ENCODE results near the gene CDC25A. TPM values are rescaled to one million over a fixed set of nuclear protein-coding genes. Genes with fewer than 3 reads are reported as not detected.

Gene CDC25A
- total and polyA plus RNA-seq, 2 of the 13 experiments (the other 11 are each of a cell fraction or from before 2014, with no cell fraction given): 7.9 to 45.4 TPM

- TF ChIP-seq, protein P1, sequence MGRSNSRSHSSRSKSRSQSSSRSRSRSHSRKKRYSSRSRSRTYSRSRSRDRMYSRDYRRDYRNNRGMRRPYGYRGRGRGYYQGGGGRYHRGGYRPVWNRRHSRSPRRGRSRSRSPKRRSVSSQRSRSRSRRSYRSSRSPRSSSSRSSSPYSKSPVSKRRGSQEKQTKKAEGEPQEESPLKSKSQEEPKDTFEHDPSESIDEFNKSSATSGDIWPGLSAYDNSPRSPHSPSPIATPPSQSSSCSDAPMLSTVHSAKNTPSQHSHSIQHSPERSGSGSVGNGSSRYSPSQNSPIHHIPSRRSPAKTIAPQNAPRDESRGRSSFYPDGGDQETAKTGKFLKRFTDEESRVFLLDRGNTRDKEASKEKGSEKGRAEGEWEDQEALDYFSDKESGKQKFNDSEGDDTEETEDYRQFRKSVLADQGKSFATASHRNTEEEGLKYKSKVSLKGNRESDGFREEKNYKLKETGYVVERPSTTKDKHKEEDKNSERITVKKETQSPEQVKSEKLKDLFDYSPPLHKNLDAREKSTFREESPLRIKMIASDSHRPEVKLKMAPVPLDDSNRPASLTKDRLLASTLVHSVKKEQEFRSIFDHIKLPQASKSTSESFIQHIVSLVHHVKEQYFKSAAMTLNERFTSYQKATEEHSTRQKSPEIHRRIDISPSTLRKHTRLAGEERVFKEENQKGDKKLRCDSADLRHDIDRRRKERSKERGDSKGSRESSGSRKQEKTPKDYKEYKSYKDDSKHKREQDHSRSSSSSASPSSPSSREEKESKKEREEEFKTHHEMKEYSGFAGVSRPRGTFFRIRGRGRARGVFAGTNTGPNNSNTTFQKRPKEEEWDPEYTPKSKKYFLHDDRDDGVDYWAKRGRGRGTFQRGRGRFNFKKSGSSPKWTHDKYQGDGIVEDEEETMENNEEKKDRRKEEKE (IDR thresholded peaks at IDR 0.05): no peak
- TF ChIP-seq SPEN (CRISPR knock-in tag; IDR thresholded peaks at IDR 0.05; ENCODE audit: low read depth) (no peak), FOSL2 (CRISPR knock-in tag; IDR thresholded peaks at IDR 0.05) (peak; percentile 25; the same call in 1 of the 2 replicates), U2AF1 (optimal IDR thresholded peaks at IDR 0.05; ENCODE audit: low read depth, low read length) (no peak), THAP11 (CRISPR knock-in tag; IDR thresholded peaks at IDR 0.05) (0 out of 2 replicates have a peak, but pooled peaks have one; percentile 37), ZNF337 (CRISPR knock-in tag; IDR thresholded peaks at IDR 0.05; ENCODE audit: borderline replicate concordance, low read depth) (no peak), ZNF703 (CRISPR knock-in tag; IDR thresholded peaks at IDR 0.05; ENCODE audit: borderline replicate concordance) (no peak), ZNF605 (CRISPR knock-in tag; IDR thresholded peaks at IDR 0.05) (no peak), NCOA2 (CRISPR knock-in tag; IDR thresholded peaks at IDR 0.05) (no peak), ATF4 (CRISPR knock-in tag; IDR thresholded peaks at IDR 0.05) (peak in 1 of 2 experiments; percentile 67; a peak in 2 of 4 replicates), ZNF414 (CRISPR knock-in tag; IDR thresholded peaks at IDR 0.05) (no peak)
- TF ChIP-seq, protein P2, sequence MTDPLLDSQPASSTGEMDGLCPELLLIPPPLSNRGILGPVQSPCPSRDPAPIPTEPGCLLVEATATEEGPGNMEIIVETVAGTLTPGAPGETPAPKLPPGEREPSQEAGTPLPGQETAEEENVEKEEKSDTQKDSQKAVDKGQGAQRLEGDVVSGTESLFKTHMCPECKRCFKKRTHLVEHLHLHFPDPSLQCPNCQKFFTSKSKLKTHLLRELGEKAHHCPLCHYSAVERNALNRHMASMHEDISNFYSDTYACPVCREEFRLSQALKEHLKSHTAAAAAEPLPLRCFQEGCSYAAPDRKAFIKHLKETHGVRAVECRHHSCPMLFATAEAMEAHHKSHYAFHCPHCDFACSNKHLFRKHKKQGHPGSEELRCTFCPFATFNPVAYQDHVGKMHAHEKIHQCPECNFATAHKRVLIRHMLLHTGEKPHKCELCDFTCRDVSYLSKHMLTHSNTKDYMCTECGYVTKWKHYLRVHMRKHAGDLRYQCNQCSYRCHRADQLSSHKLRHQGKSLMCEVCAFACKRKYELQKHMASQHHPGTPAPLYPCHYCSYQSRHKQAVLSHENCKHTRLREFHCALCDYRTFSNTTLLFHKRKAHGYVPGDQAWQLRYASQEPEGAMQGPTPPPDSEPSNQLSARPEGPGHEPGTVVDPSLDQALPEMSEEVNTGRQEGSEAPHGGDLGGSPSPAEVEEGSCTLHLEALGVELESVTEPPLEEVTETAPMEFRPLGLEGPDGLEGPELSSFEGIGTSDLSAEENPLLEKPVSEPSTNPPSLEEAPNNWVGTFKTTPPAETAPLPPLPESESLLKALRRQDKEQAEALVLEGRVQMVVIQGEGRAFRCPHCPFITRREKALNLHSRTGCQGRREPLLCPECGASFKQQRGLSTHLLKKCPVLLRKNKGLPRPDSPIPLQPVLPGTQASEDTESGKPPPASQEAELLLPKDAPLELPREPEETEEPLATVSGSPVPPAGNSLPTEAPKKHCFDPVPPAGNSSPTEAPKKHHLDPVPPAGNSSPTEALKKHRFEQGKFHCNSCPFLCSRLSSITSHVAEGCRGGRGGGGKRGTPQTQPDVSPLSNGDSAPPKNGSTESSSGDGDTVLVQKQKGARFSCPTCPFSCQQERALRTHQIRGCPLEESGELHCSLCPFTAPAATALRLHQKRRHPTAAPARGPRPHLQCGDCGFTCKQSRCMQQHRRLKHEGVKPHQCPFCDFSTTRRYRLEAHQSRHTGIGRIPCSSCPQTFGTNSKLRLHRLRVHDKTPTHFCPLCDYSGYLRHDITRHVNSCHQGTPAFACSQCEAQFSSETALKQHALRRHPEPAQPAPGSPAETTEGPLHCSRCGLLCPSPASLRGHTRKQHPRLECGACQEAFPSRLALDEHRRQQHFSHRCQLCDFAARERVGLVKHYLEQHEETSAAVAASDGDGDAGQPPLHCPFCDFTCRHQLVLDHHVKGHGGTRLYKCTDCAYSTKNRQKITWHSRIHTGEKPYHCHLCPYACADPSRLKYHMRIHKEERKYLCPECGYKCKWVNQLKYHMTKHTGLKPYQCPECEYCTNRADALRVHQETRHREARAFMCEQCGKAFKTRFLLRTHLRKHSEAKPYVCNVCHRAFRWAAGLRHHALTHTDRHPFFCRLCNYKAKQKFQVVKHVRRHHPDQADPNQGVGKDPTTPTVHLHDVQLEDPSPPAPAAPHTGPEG (CRISPR knock-in tag; IDR thresholded peaks at IDR 0.05): no peak
- TF ChIP-seq, protein P3, sequence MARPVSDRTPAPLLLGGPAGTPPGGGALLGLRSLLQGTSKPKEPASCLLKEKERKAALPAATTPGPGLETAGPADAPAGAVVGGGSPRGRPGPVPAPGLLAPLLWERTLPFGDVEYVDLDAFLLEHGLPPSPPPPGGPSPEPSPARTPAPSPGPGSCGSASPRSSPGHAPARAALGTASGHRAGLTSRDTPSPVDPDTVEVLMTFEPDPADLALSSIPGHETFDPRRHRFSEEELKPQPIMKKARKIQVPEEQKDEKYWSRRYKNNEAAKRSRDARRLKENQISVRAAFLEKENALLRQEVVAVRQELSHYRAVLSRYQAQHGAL (CRISPR knock-in tag; IDR thresholded peaks at IDR 0.05; ENCODE audit: not compliant biosample characterization): no peak
- TF ChIP-seq, protein P4, sequence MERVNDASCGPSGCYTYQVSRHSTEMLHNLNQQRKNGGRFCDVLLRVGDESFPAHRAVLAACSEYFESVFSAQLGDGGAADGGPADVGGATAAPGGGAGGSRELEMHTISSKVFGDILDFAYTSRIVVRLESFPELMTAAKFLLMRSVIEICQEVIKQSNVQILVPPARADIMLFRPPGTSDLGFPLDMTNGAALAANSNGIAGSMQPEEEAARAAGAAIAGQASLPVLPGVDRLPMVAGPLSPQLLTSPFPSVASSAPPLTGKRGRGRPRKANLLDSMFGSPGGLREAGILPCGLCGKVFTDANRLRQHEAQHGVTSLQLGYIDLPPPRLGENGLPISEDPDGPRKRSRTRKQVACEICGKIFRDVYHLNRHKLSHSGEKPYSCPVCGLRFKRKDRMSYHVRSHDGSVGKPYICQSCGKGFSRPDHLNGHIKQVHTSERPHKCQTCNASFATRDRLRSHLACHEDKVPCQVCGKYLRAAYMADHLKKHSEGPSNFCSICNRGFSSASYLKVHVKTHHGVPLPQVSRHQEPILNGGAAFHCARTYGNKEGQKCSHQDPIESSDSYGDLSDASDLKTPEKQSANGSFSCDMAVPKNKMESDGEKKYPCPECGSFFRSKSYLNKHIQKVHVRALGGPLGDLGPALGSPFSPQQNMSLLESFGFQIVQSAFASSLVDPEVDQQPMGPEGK (CRISPR knock-in tag; IDR thresholded peaks at IDR 0.05): peak; percentile 68
These were observed 34.6 kb upstream of the CDC25A start, which contains the start of gene CAMP (continued) for GRCh38 chr3:48222616-48223513.
